ENCODE results near the gene PTPRH. TPM values are rescaled to one million over a fixed set of nuclear protein-coding genes. Genes with fewer than 3 reads are reported as not detected.
A peak's percentile ranks its signal among the peaks of the same experiment; 100 is the strongest.
"Not testable (repeated sequence)": the region's sequence is repeated elsewhere in the genome, so short reads cannot be mapped to it uniquely, and the experiment has no call there.

Gene PTPRH
- total and polyA plus RNA-seq, 7 experiments from 2014 or later, result 0.56 TPM; not detected in 6

DNA sequence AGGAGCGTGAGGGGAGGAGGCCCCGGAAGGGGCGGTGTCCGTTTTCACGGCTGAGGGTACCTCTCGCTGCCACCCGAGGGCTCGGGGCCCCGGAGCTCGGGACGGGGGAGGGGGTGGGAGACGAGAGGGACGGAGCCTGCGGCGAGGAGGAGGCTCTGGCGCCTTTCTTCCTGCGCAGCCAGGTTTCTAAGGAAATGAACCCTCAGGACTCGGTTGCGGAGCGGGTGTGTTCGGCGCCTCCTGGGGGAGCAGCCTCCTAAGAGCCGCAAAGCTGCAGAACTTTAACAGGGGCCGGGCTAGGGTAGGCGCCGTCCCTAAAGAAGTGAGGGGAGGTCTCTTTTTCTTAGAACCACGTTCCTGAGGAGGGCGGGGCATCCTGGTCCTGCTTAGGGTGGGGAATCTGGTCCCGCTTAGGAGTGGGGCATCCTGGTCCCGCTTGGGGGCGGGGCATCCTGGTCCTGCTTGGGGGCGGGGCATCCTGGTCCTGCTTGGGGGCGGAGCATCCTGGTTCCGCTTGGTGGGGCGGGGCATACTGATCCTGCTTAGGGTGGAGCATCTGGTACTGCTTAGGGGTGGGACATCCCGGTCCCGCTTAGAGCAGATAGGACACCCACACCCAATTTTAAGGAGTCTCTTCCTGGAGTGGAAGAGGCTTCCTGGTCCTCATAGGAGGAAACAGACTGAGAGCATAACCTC is 35.4 kb downstream of the PTPRH start:
- Histone ChIP-seq H3K4me3 (ENCODE audit: low read length) (peak overlapping the region; percentile 33), H3K36me3 (ENCODE audit: control insufficient read depth in 2 of 3, insufficient read depth in 3 of 3, low read length in 3 of 3) (no peaks in the 10 kb centered on the region), H3K4me1 (ENCODE audit: control insufficient read depth in 2 of 2, insufficient read depth in 2 of 2, low read length in 2 of 2) (peaks cover 10 to 24% of the 10 kb centered on the region in 2 donors), H3K27me3 (ENCODE audit: control insufficient read depth in 2 of 2, insufficient read depth in 2 of 2, low read length in 2 of 2) (peaks cover 4 to 44% of the 10 kb centered on the region in 2 donors), H3K9me3 (ENCODE audit: control insufficient read depth in 2 of 3, low read length in 3 of 3) (no peaks in the 10 kb centered on the region), H3K27ac (ENCODE audit: low read depth, low read length) (no peak overlapping the region)
- ATAC-seq, result peak; percentile 41
- peaks cover 0 to 12% (median 5%) of the 10 kb centered on the region in 11 donors for H3K9me3 Mint-ChIP-seq
- H3K27me3 Mint-ChIP-seq, result peaks cover 79 to 86% (median 82%) of the 10 kb centered on the region in 5 donors
- peak in 1 of 9 donors; percentile 61 for DNase-seq
- POLR2A ChIA-PET, result interaction anchor here (0.6 kb wide), 1 partner anchor 117 kb away, joined by 3 read pairs; no protein-coding TSS in a partner anchor
- H3K36me3 Mint-ChIP-seq, result peaks cover 0 to 4% (median 0%) of the 10 kb centered on the region in 5 donors
- H3K4me1 Mint-ChIP-seq, result peaks cover 5 to 31% (median 24%) of the 10 kb centered on the region in 7 donors
- intact Hi-C loops (cut with micrococcal nuclease), result no loop called here
- H3K27ac Mint-ChIP-seq, result no peak overlapping the region
- peak overlapping the region; percentile 42 to 81 (median 60) for H3K4me3 Mint-ChIP-seq
- CTCF ChIA-PET, result interaction anchor here (0.5 to 0.7 kb wide), 2 partner anchors 128 to 129 kb away, joined by 3 read pairs; no protein-coding TSS in a partner anchor

GRCh38 chr19:55173186-55173713 is 36.1 kb downstream of the PTPRH start:
- Mint-ChIP-seq H3K27me3 (peaks cover 74 to 85% (median 80%) of the 10 kb centered on the region in 5 donors), H3K36me3 (peaks cover 0 to 4% (median 0%) of the 10 kb centered on the region in 5 donors), H3K27ac (no peak overlapping the region), H3K9me3 (peaks cover 0 to 12% (median 5%) of the 10 kb centered on the region in 11 donors), H3K4me3 (peak overlapping the region; percentile 42 to 82 (median 63)), H3K4me1 (peaks cover 5 to 27% (median 20%) of the 10 kb centered on the region in 7 donors)
- Histone ChIP-seq H3K27ac (ENCODE audit: low read depth, low read length) (no peak overlapping the region), H3K27me3 (ENCODE audit: control insufficient read depth in 2 of 2, insufficient read depth in 2 of 2, low read length in 2 of 2) (peaks cover 4 to 44% of the 10 kb centered on the region in 2 donors), H3K36me3 (ENCODE audit: control insufficient read depth in 2 of 3, insufficient read depth in 3 of 3, low read length in 3 of 3) (no peaks in the 10 kb centered on the region), H3K4me1 (ENCODE audit: control insufficient read depth in 2 of 2, insufficient read depth in 2 of 2, low read length in 2 of 2) (peaks cover 9 to 18% of the 10 kb centered on the region in 2 donors), H3K4me3 (ENCODE audit: low read length) (peak overlapping the region; percentile 33), H3K9me3 (ENCODE audit: control insufficient read depth in 2 of 3, low read length in 3 of 3) (no peaks in the 10 kb centered on the region)
- intact Hi-C loops (cut with micrococcal nuclease), result no loop called here
- DNase-seq (no peak), ATAC-seq (no peak)
- ChIA-PET POLR2A (interaction anchor here (0.6 kb wide), 1 partner anchor 118 kb away, joined by 3 read pairs; no protein-coding TSS in a partner anchor), CTCF (no interaction called here)

GRCh38 chr19:55172741-55173140 is 36.6 kb downstream of the PTPRH start:
- ChIA-PET POLR2A (no interaction called here), CTCF (no interaction called here)
- intact Hi-C loops (cut with micrococcal nuclease), result no loop called here
- no peak overlapping the region for H3K4me3 ChIP-seq (ENCODE audit: low read length)
- no peak overlapping the region for H3K27ac ChIP-seq (ENCODE audit: low read depth, low read length)
- Mint-ChIP-seq H3K27ac (peak overlapping the region in 1 of 9 donors; percentile 8), H3K4me3 (peak overlapping the region; percentile 25 to 82 (median 62)), H3K4me1 (peaks cover 5 to 26% (median 19%) of the 10 kb centered on the region in 7 donors), H3K9me3 (peaks cover 0 to 10% (median 5%) of the 10 kb centered on the region in 11 donors), H3K27me3 (peaks cover 74 to 83% (median 76%) of the 10 kb centered on the region in 5 donors), H3K36me3 (peaks cover 0 to 4% (median 0%) of the 10 kb centered on the region in 5 donors)
- no peak for ATAC-seq
- peaks cover 2 to 46% of the 10 kb centered on the region in 2 donors for H3K27me3 ChIP-seq (ENCODE audit: control insufficient read depth in 2 of 2, insufficient read depth in 2 of 2, low read length in 2 of 2)
- H3K9me3 ChIP-seq (ENCODE audit: control insufficient read depth in 2 of 3, low read length in 3 of 3), result no peaks in the 10 kb centered on the region
- H3K4me1 ChIP-seq (ENCODE audit: control insufficient read depth in 2 of 2, insufficient read depth in 2 of 2, low read length in 2 of 2), result peaks cover 9 to 17% of the 10 kb centered on the region in 2 donors
- DNase-seq, result no peak
- H3K36me3 ChIP-seq (ENCODE audit: control insufficient read depth in 2 of 3, insufficient read depth in 3 of 3, low read length in 3 of 3), result no peaks in the 10 kb centered on the region

DNA sequence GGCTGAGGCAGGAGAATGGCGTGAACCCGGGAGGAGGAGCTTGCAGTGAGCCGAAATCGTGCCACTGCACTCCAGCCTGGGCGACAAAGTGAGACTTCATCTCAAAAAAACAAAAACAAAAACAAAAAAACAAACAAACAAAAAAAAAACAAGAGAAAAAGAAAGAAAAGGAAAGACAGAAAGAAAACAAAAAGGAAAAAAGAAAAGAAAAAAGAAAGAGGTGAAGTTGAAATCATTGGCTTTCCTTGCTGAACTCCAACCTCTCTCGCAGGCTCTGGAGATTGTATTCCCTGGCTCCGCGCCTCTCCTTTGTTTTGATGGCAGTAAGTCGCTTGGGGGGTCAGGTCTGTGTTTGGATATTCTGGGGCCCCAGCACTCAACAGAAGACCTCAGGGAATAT is 37.0 kb downstream of the PTPRH start:
- ATAC-seq; DNase-seq; H3K27ac ChIP-seq (ENCODE audit: low read depth, low read length); intact Hi-C loops (cut with micrococcal nuclease); H3K4me3 ChIP-seq (ENCODE audit: low read length); H3K36me3 ChIP-seq (ENCODE audit: control insufficient read depth in 2 of 3, insufficient read depth in 3 of 3, low read length in 3 of 3); POLR2A ChIA-PET; H3K9me3 ChIP-seq (ENCODE audit: control insufficient read depth in 2 of 3, low read length in 3 of 3); CTCF ChIA-PET; H3K36me3 Mint-ChIP-seq; H3K9me3 Mint-ChIP-seq: not testable (repeated sequence)
- Histone ChIP-seq H3K4me1 (ENCODE audit: control insufficient read depth in 2 of 2, insufficient read depth in 2 of 2, low read length in 2 of 2) (peaks cover 9 to 18% of the 10 kb centered on the region in 2 donors), H3K27me3 (ENCODE audit: control insufficient read depth in 2 of 2, insufficient read depth in 2 of 2, low read length in 2 of 2) (peaks cover 0 to 47% of the 10 kb centered on the region in 2 donors)
- Mint-ChIP-seq H3K4me1 (peaks cover 5 to 26% (median 19%) of the 10 kb centered on the region in 7 donors), H3K27ac (peak overlapping the region in 1 of 9 donors; percentile 8), H3K4me3 (peak overlapping the region in 8 of 10 donors; percentile 25 to 82 (median 64)), H3K27me3 (peaks cover 73 to 84% (median 77%) of the 10 kb centered on the region in 5 donors)

GRCh38 chr19:55171440-55171839 is 37.9 kb downstream of the PTPRH start:
- Mint-ChIP-seq H3K36me3 (peaks cover 0 to 3% (median 0%) of the 10 kb centered on the region in 5 donors), H3K4me3 (peak overlapping the region in 6 of 10 donors; percentile 15 to 81 (median 33)), H3K4me1 (peaks cover 14 to 34% (median 28%) of the 10 kb centered on the region in 7 donors), H3K9me3 (peaks cover 0 to 12% (median 6%) of the 10 kb centered on the region in 11 donors), H3K27me3 (peaks cover 74 to 84% (median 78%) of the 10 kb centered on the region in 5 donors), H3K27ac (peak overlapping the region in 1 of 9 donors; percentile 41)
- peaks cover 4 to 49% of the 10 kb centered on the region in 2 donors for H3K27me3 ChIP-seq (ENCODE audit: control insufficient read depth in 2 of 2, insufficient read depth in 2 of 2, low read length in 2 of 2)
- intact Hi-C loops (cut with micrococcal nuclease), result no loop called here
- H3K36me3 ChIP-seq (ENCODE audit: control insufficient read depth in 2 of 3, insufficient read depth in 3 of 3, low read length in 3 of 3), result no peaks in the 10 kb centered on the region
- H3K4me1 ChIP-seq (ENCODE audit: control insufficient read depth in 2 of 2, insufficient read depth in 2 of 2, low read length in 2 of 2), result peaks cover 9 to 24% of the 10 kb centered on the region in 2 donors
- ChIA-PET POLR2A (no interaction called here), CTCF (no interaction called here)
- DNase-seq (no peak), ATAC-seq (no peak)
- no peak overlapping the region for H3K4me3 ChIP-seq (ENCODE audit: low read length)
- no peak overlapping the region for H3K27ac ChIP-seq (ENCODE audit: low read depth, low read length)
- no peaks in the 10 kb centered on the region for H3K9me3 ChIP-seq (ENCODE audit: control insufficient read depth in 2 of 3, low read length in 3 of 3)

- CTCF ChIA-PET, result no interaction called here
- H3K4me3 Mint-ChIP-seq, result peak overlapping the region in 2 of 10 donors; percentile 1 to 37
- peaks cover 0 to 12% (median 6%) of the 10 kb centered on the region in 11 donors for H3K9me3 Mint-ChIP-seq
- Histone ChIP-seq H3K27ac (ENCODE audit: low read depth, low read length) (no peak overlapping the region), H3K27me3 (ENCODE audit: control insufficient read depth in 2 of 2, insufficient read depth in 2 of 2, low read length in 2 of 2) (peaks cover 4 to 34% of the 10 kb centered on the region in 2 donors), H3K4me1 (ENCODE audit: control insufficient read depth in 2 of 2, insufficient read depth in 2 of 2, low read length in 2 of 2) (peaks cover 7 to 16% of the 10 kb centered on the region in 2 donors), H3K9me3 (ENCODE audit: control insufficient read depth in 2 of 3, low read length in 3 of 3) (no peaks in the 10 kb centered on the region), H3K4me3 (ENCODE audit: low read length) (no peak overlapping the region), H3K36me3 (ENCODE audit: control insufficient read depth in 2 of 3, insufficient read depth in 3 of 3, low read length in 3 of 3) (no peaks in the 10 kb centered on the region)
- H3K27me3 Mint-ChIP-seq, result peaks cover 71 to 81% (median 76%) of the 10 kb centered on the region in 5 donors
- POLR2A ChIA-PET, result interaction anchor here (2.0 kb wide), 1 partner anchor 9 kb away, joined by 5 read pairs; no protein-coding TSS in a partner anchor
- DNase-seq (no peak), ATAC-seq (no peak)
- no peak overlapping the region for H3K27ac Mint-ChIP-seq
- peaks cover 0 to 5% (median 3%) of the 10 kb centered on the region in 5 donors for H3K36me3 Mint-ChIP-seq
- intact Hi-C loops (cut with micrococcal nuclease), result loop anchor here in 1 of 2 donors (10.0 kb wide), 2 partner anchors 276 to 456 kb away; partner anchors contain the start of genes SHISA7 and ZNF784
- peaks cover 17 to 32% (median 24%) of the 10 kb centered on the region in 7 donors for H3K4me1 Mint-ChIP-seq
Measured at GRCh38 chr19:55169136-55169535, 40.2 kb downstream of the PTPRH start.

Data from naive thymus-derived CD4-positive, alpha-beta T cell (primary cell).